GM12873 (cell line): ENCODE data around the gene ZMYND10.

ENCODE experiments used
- CTCF ChIP-seq: IDR thresholded peaks from 2 replicates; pipeline ENCODE4 v1.5.1; 2012; ENCODE audit warnings: low read depth, mild to moderate bottlenecking, moderate library complexity, low read length, control low read depth; ENCODE audit not compliant: insufficient read depth; ENCODE audit errors: missing control alignments

The ZMYND10 gene

GRCh38 chr3:50388016-50388719 is 42.6 kb upstream of the ZMYND10 start:
- TF ChIP-seq CTCF = peak; percentile 39

- TF ChIP-seq CTCF = no peak
These were observed 40.2 kb upstream of the ZMYND10 start for GRCh38 chr3:50385754-50386153.

GRCh38 chr3:50383750-50384149 is 38.2 kb upstream of the ZMYND10 start:
- no peak for TF ChIP-seq CTCF

GRCh38 chr3:50382722-50383121 is 37.2 kb upstream of the ZMYND10 start:
- TF ChIP-seq CTCF = no peak

GRCh38 chr3:50381383-50381782 is 35.9 kb upstream of the ZMYND10 start:
- no peak for TF ChIP-seq CTCF

- TF ChIP-seq CTCF = no peak
These were observed 35.0 kb upstream of the ZMYND10 start for GRCh38 chr3:50380405-50381085.

GRCh38 chr3:50378757-50379156 is 33.2 kb upstream of the ZMYND10 start:
- TF ChIP-seq CTCF = no peak
